DND-41 (cell line): ENCODE data around the gene SLBP.

Source experiments
- ATAC-seq: fragments of 200-7000 bp; cut with Tn5 transposase; 3 replicates; pipeline ENCODE4 v1.9.1; 2021; ENCODE audit warnings: low read depth; ENCODE audit not compliant: insufficient read depth
- DNase-seq: peaks from one replicate; pipeline ENCODE4 v3.0.0-alpha.2; 2020
- H2AFZ ChIP-seq: 2 replicates; pipeline ENCODE4 v1.6.0; 2012; ENCODE audit warnings: low read depth, low read length
- H3K27ac ChIP-seq: 2 replicates; pipeline ENCODE4 v1.5.1; 2012; ENCODE audit warnings: low read length, inconsistent platforms
- H3K27me3 ChIP-seq: fragments of 200-600 bp; sonication (generic); 2 replicates; pipeline ENCODE4 v1.6.0; 2012; ENCODE audit warnings: low read length, mild to moderate bottlenecking, inconsistent platforms; ENCODE audit not compliant: insufficient read depth, poor library complexity
- H3K36me3 ChIP-seq: 2 replicates; pipeline ENCODE4 v1.5.1; 2012; ENCODE audit warnings: low read length, inconsistent platforms; ENCODE audit not compliant: insufficient read depth
- H3K4me1 ChIP-seq: 2 replicates; pipeline ENCODE4 v1.5.1; 2012; ENCODE audit warnings: mild to moderate bottlenecking, low read length; ENCODE audit not compliant: insufficient read depth
- H3K4me2 ChIP-seq: 2 replicates; pipeline ENCODE4 v1.6.0; 2012; ENCODE audit warnings: mild to moderate bottlenecking, moderate library complexity, low read length, inconsistent platforms; ENCODE audit not compliant: insufficient read depth
- H3K4me3 ChIP-seq, 2 experiments: fragments of 200-600 bp in 1 of 2; shearing (Covaris generic) in 1 of 2; 2 replicates each; pipeline ENCODE4 v1.5.1; 2012 to 2016; ENCODE audit warnings: inconsistent platforms in 2 of 2, low read length in 2 of 2, mild to moderate bottlenecking in 2 of 2, low read depth in 1 of 2, moderate library complexity in 1 of 2
- H3K79me2 ChIP-seq: 2 replicates; pipeline ENCODE4 v1.6.0; 2012; ENCODE audit warnings: low read length, inconsistent platforms; ENCODE audit not compliant: insufficient read depth
- H3K9ac ChIP-seq: 2 replicates; pipeline ENCODE4 v1.6.0; 2012; ENCODE audit warnings: low read depth, mild to moderate bottlenecking, inconsistent platforms, low read length, moderate library complexity
- H3K9me3 ChIP-seq: 2 replicates; pipeline ENCODE4 v1.5.1; 2012; ENCODE audit warnings: low read length, moderate library complexity, mild to moderate bottlenecking, inconsistent platforms; ENCODE audit not compliant: insufficient read depth, severe bottlenecking
- H4K20me1 ChIP-seq: 2 replicates; pipeline ENCODE4 v1.6.0; 2012; ENCODE audit warnings: low read length; ENCODE audit not compliant: insufficient read depth
- CTCF ChIP-seq: IDR thresholded peaks from 2 replicates; pipeline ENCODE4 v1.5.1; 2012; ENCODE audit warnings: borderline replicate concordance, low read length, moderate library complexity, mild to moderate bottlenecking; ENCODE audit not compliant: poor library complexity, severe bottlenecking; ENCODE audit errors: extremely low read depth
- EZH2 ChIP-seq: IDR thresholded peaks from 3 replicates; pipeline ENCODE4 v1.6.1; 2012; ENCODE audit warnings: borderline replicate concordance, low read depth, mild to moderate bottlenecking, moderate library complexity, low read length, inconsistent platforms; ENCODE audit not compliant: severe bottlenecking

The SLBP gene

GRCh38 chr4:1741208-1741607 is 29.1 kb upstream of the SLBP start:
- H3K4me2 ChIP-seq, result no peak overlapping the region
- peaks cover 21% of the 10 kb centered on the region for H3K9me3 ChIP-seq
- H3K4me1 ChIP-seq, result no peaks in the 10 kb centered on the region
- H3K9ac ChIP-seq, result no peak overlapping the region
- H3K79me2 ChIP-seq, result peaks cover 7% of the 10 kb centered on the region; the same call in 1 of the 2 replicates
- H4K20me1 ChIP-seq, result peaks cover 40% of the 10 kb centered on the region
- TF ChIP-seq CTCF (no peak), EZH2 (no peak)
- ATAC-seq, result no peak
- H3K27me3 ChIP-seq, result no peaks in the 10 kb centered on the region
- H3K36me3 ChIP-seq, result peaks cover 88% of the 10 kb centered on the region
- H3K27ac ChIP-seq, result no peak overlapping the region
- H3K4me3 ChIP-seq, result no peak overlapping the region
- no peak for DNase-seq
- no peak overlapping the region for H2AFZ ChIP-seq

- Histone ChIP-seq H3K9ac (no peak overlapping the region), H2AFZ (no peak overlapping the region), H3K27me3 (no peaks in the 10 kb centered on the region), H3K9me3 (peaks cover 23% of the 10 kb centered on the region), H3K27ac (no peak overlapping the region), H3K4me1 (no peaks in the 10 kb centered on the region), H4K20me1 (peaks cover 35% of the 10 kb centered on the region), H3K4me2 (no peak overlapping the region), H3K4me3 (no peak overlapping the region), H3K79me2 (peaks cover 12% of the 10 kb centered on the region; the same call in 1 of the 2 replicates), H3K36me3 (peaks cover 93% of the 10 kb centered on the region)
- ATAC-seq (no peak), DNase-seq (no peak)
- TF ChIP-seq EZH2 (no peak), CTCF (no peak)
These were observed 28.0 kb upstream of the SLBP start for GRCh38 chr4:1740021-1740545.

- Histone ChIP-seq H3K27ac (no peak overlapping the region), H2AFZ (no peak overlapping the region), H3K4me1 (no peaks in the 10 kb centered on the region), H3K9me3 (peaks cover 25% of the 10 kb centered on the region), H3K4me2 (no peak overlapping the region), H3K79me2 (peaks cover 20% of the 10 kb centered on the region; the same call in 1 of the 2 replicates), H3K27me3 (no peaks in the 10 kb centered on the region), H3K4me3 (no peak overlapping the region), H3K9ac (no peak overlapping the region), H3K36me3 (peaks cover 94% of the 10 kb centered on the region), H4K20me1 (peaks cover 35% of the 10 kb centered on the region)
- ATAC-seq, result 0 out of 3 replicates have a peak, but pooled peaks have one; percentile 12
- TF ChIP-seq EZH2 (no peak), CTCF (no peak)
- no peak for DNase-seq
These were observed 27.2 kb upstream of the SLBP start for GRCh38 chr4:1739358-1739757.
